GM19467 (cell line): ENCODE results near the gene RREB1.

Experiments used
- ATAC-seq: cut with Tn5 transposase; IDR thresholded peaks from one replicate; pipeline ENCODE4 v1.9.1; 2021; ENCODE audit warnings: mild to moderate bottlenecking, moderate library complexity; ENCODE audit not compliant: unreplicated experiment

RREB1 gene

DNA sequence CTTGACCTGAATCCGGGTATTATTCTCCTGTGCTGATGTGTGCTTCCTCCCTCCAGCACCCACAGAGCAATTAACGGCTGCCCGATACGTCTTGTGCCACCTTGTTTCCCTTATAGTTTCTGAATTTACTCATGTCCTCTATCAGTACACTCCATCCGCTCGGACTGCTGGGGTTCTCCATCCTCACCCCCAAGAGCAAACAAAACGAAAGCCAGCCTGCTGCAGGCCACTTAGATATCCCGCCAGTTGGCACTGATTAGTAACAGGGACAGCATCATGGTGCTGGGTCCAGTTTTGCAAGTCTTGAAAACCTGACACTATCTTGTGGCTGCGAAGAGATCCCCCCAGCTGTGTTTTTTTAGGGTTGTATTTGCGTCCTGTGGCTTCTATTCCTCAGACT is 133.4 kb downstream of the RREB1 start:
- no peak for ATAC-seq

DNA sequence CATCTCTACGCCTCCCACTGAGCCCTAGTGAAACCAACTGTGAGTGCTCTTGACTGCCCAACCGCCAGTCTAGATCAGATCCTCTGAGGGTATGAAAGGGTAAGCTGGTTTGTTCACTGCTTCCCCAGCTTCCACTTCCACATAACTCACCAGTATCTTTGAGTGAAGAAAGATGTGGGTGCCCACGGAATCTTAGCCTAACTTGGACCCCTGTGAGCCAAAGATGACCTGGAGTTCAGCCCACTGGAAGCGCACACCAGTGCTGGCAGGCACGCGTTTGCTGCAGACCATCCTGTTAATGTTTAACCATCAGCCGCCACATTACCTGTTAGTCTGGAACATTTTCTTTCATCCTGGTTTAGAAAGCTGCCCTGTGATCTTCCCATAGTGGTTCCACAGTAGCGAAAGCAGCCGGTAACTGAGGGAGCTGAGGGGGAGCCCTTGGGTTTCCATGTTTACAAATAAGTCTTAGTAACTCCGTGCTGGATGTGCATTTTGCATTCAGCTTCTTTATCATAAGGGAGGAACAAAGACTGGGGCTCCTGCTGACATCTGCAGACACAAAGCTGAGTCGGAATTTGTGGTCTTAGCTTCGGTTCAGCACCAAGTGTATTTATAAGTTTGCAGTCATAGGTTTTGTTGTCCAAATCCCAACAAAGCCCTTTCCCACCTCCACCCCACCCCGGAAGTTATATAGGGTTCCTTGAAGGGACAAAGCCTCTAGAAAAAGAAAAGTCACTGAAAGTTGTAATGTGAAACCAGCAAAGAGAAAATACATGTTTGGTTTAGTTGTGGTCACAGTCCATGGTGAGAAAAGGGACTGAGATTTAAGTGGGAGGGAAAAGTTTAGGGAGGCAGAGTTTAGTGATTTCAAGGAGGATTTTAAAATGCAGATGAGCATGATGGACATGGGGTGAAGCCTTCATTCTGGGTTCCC is 134.2 kb downstream of the RREB1 start:
- ATAC-seq = no peak

DNA sequence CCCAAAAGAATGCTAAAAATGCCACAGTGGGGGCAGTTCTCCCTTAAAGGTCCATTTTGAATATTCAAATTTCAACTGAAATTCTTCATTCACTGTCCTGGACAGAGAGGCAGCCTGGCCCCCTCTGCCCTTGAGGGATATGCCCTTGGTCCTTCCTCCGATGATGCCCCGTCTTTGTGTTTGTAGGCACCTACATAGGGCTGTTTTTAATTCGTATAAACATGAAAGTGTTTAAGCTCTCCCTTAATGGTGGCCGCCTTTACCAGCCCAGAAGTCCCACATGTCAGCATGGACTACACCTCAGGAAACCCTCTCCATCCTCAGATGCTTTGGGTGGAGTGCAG is 135.0 kb downstream of the RREB1 start:
- no peak for ATAC-seq

DNA sequence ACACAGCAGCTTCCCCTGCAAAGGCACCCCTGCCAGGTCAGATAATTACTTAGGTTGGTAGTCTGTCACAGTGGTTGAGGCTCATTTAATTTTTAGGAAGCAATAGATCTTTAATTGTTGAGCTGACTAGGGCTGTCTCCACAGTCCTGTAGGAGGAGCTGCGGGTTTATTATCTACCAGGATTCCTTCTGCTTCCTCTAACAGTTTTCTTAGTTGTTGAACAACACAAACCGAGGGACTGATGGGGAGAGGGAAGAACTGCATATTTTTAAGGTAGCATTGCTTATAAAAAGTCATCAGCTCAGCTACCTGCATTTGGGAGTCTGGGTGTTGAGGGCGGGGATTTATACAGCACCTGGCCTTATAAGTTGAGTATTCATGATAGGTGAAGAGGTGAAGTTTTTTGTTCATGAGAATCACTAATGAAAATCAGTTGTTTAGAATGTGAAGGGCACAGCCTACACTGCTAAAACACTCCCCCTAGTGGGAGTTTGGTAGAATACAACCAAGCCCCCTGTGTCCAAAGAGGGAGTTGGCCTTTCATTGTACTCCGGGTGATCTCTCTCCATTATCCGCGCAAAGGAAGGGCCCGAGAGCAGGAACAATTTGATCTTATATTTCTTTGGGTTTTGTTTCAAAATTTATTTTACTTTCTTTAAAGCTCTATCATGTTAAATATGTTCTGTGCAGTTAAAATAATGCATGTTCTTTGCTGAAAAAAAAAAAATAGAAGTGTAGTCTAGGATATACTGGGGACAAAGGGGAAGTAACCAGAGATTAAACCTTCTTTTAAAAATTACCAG is 135.6 kb downstream of the RREB1 start:
- no peak for ATAC-seq

DNA sequence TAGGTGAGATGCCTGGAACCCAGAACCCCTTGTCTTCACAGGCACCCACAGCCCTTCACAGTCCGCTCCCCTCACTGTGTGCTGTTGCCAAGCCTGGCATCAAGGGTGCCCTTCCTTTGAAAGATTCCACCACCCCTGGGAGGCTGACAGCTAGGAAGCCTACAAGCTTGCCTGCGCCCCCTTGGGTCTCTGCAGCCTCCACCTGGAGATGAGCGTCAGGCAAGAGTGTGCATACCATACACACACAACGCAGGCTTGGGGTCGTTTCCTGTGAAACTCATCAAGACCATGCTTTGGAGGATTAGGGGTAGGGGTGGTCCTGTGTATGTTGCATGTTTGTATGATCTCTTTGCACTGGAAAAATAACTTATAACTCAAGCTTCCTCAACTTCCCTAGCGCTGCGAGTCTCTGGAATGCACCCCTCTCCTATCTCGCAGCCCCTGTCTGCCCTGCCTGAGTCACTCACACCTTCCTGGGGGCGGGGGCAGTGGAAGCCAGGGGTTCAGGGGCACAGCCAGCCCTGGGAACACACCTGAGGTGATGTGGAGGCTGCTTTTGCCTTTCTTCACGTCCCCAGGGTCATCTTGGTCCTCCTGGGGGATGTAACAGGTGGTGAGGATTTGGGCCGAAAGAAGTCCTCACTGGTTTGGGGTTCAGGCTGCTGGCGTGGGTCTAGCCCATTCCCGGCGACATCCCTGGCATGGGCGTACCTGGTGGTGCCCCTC is 138.1 kb downstream of the RREB1 start:
- no peak for ATAC-seq

DNA sequence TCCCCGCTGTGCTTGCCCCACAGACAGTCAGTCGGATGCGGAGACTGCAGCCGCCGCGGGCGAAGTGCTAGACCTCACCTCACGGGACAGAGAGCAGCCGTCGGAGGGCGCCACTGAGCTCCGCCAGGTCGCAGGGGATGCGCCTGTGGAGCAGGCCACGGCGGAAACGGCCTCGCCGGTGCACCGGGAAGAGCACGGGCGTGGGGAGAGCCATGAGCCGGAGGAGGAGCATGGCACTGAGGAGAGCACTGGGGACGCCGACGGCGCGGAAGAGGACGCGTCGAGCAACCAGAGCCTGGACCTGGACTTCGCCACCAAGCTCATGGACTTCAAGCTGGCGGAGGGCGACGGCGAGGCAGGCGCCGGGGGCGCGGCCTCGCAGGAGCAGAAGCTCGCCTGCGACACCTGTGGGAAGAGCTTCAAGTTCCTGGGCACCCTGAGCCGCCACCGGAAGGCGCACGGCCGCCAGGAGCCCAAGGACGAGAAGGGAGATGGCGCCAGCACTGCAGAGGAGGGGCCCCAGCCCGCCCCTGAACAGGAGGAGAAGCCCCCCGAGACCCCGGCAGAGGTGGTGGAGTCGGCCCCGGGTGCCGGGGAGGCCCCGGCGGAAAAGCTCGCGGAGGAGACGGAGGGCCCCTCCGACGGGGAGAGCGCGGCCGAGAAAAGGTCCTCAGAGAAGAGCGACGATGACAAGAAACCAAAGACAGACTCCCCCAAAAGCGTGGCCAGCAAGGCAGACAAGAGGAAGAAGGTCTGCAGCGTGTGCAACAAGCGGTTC is 138.8 kb downstream of the RREB1 start:
- ATAC-seq = no peak

DNA sequence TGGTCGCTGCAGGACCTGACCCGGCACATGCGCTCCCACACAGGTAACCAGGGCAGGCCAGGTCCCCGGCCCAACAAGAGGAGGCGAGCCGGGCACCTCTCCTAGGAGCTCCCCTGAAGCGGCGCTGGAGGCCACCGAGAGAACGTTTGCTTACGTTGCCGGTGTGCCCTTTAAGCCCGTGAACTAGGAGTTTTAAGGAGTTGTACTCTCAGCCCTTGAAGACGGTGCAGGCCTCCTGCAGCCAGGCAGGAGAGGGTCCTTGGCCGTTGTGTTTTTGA is 139.4 kb downstream of the RREB1 start:
- no peak for ATAC-seq

DNA sequence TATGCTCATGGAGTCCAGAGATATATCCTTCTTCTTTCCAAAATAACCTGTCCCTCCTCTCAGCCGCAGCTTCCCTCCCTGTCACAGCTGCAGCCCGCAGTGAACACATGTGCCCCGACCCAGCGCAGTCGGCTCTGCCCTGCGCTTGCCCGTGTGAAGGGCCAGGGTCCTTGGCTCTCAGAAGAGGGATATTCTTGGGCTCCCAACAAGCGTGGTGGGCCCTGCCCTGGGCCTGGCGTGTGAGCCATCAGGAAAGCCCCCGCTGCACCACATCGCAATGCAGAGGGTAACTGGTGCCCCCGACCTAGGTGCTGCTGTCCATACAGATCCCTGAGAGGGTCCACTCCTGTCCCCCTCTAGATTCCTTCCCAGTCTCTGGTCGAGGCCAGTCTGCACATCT is 140.1 kb downstream of the RREB1 start:
- ATAC-seq = no peak

DNA sequence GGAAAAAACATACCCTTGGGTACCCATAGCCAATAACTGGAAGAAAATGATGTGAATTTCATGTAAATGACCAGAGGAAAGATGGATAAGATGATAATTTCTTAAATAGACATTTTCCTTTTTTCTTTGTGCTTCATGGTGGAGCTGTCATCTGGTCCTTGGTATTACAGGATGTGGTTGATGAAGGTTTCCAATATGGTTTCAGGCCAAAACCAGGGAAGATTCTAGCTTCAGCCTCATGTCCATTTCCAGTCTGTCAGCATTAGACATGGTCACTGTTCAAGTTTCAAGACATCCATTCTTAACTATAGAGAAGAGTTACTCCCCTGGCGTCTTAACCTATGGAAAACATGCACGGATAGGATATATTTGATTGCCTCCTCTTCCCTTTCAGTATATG is 141.6 kb downstream of the RREB1 start:
- ATAC-seq = no peak

DNA sequence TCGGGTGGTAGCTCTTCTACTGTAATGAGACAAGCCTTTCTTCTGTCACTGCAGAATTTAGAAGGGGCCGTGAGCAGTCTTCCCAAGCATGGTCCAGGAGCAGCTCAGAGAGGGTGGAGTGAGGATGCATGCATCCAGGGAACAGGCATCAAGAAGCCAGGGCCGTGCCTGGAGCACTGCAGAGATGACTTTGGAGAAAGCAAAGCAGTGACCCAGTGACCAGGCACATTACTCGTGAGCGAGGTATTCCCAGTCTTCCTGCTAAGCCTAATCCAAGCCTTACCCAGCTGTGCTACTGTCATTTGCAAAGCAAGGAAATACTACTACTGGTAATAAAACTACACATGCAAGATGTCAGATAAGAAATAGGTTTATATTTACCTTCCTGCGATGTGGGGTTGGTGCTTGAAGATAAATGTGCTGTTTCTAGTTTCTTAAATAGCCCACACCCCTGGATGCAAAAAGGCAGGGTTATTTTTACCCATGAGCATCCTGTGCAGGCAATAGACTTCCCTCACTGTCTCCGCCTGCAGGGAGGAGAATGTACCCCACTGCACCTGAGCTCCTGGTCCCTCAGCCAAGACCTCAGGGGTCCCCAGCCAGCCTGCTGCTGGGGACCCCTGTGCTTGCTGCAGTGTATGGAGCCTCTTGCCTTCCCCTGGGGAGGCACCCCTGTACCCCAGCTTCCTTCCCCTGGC is 142.3 kb downstream of the RREB1 start:
- no peak for ATAC-seq

DNA sequence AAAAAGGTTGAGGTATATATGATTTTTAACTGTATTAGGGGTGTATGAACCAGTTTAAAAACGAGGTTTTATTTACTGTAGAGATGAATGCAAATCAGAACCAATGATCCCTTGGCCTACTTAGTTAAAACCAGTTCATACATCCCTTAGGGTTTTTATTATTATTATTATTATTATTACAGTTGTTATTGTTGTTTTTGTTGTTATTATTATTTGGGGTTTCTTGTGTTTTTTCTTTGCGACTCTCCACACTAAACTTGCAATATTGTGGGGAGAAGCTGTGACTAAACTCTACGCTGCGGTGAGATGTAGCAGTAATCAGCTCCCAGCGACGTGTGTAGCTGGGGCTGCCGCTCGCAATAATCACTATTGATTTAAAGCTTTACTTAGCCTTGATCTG is 143.1 kb downstream of the RREB1 start:
- no peak for ATAC-seq

DNA sequence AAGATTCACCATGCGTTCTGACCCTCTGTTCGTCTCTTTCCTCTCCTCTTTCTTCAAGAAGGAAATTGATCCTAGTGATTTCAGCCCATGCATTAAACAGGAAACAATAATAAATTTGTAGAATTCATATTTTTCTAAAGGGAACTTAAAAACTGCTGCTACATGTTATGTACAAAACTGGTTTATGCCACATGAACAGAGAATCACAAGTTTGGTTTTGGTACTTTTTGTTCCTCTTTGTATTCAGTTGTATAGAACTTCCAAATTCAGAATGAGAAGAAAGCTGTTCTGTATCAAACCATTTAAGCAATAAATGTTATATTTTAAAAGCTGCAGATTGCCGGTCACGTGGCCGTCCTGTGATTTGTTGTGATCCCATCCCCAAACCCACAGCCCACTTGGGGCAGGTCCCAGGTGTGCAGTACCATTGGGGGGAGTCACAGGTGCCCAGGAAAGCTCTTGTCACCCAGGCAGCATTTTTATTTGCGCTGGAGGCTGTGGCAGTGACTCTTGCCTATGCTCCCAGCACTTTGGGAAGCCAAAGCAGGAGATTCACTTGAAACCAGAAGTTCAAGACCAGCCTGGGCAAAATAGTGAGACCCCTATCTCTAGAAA is 144.0 kb downstream of the RREB1 start:
- no peak for ATAC-seq

DNA sequence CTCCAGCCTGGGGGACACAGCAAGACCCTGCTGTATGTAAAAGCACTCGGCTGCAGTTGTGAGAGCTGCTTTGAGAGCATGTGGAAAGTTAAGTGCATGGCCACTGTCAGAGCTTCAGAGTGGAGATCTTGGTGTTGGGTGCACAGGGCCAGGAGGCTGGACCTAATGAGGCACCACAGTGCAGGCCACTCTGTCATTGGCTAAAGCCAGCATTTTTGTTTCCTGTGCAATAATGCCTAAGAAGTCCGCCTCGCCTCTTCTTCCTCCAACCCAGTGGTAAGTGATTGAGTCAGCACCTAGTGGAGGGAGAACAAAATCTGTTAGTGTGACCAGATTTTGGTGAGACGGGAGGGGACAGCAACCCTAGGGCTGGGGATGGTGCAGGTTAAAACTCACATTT is 144.6 kb downstream of the RREB1 start:
- no peak for ATAC-seq

DNA sequence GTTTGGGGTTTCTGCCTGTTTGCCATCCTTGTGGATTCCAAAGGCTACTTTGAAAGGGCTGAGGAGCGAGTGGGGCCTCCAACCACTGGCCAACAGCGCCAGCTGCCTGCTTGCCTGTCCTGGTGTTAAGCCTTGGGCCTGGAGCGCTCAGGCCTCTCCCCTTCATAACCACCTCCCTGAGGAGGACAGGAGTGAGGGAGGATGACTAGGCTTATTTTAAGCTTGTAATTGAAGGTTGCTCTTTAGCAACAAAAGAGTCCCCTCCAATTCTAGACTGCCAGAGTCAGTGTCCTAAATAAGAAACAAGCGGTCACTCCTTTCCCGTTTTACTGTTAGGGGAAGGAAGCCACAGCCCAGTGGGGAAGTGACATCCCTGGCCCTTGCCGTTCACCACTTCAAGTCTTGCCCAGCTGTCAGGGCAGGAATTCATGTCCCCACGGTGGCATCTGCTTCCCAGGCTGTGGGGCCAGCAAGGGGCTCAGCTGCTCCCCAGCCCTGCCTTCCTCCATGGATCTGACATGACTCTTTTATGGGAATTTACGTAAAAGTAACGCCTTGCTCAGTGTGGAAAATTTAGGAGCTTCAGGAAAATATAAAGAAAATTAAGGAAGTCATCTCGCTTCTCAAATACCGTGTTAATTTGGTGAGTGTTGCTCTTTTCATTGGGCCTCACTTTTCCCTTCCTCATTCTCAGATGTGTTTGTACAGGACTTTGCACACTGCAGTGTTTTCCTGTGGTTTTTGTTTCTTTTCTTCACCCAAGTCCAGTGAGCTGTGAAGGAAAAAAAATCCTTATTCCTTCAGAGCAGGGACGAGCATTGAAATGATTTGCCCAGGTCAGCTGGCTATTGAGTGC is 147.4 kb downstream of the RREB1 start:
- ATAC-seq = no peak

DNA sequence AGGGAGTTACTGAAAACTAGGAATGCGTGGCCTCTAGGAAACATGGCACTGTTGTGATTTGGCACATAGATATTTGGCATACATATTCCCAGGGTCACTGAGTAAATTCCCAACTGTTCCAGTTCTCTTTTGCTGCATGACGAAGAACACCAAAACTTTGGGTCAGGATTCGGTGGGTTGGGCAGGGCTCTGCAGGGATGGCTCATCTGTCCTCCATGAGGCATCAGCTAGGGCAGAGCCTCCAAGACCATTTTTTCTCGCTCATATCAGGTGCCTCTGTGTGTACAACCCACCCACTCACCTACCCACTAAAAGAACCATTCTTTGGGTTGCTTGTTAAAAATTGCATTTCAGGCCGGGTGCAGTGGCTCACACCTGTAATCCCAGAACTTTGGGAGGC is 148.2 kb downstream of the RREB1 start:
- ATAC-seq = no peak

DNA sequence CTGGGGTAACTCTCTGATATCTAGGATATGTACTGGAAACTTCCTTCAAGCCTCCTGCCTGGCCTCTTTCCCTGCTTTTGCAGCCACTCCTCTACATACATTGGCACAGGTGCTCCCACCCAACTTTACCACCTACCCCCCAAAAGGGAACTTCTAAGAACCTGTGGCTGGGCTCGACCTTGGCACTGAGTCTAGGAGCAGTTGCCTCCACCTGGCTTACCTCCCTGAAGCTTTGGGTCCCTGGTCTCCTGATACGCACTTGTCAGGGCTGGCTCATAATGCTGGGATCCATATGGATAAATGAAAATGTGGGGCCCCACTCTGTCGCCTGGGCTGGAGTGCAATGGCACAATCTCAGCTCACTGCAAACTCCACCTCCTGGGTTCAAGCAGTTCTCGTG is 149.0 kb downstream of the RREB1 start:
- ATAC-seq = no peak

DNA sequence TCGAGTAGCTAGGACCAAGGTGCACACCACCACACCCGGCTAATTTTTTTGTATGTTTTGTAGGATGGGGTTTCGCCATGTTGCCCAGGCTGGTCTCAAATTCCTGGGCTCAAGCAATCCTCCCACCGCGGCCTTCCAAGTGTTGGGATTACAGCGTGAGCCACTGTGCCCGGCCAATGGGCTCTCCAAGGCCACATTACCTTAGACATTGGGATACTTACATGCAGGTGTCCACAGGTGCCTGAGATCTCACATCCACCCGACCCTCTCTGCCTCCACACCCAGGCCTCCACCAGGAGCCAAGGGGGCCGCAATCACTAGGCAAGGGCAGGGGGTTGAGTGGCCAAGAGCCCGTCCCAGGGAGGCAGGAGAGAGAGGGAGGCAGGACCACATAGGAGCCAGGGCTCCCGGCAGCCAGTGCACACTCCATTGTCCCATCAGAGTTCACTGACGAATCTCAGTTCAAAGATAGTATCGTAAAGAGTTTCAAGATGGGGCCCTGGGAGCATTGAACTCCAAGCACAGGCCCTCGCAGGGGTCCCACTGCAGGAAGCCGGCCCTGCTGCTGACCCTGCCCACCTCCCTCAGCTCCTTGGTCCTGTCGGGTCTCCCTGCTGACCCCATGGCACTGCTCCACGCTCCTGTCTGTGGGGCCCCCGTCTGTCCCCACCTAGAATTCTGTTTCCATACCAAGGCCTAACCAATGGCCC is 149.9 kb downstream of the RREB1 start:
- ATAC-seq = no peak

DNA sequence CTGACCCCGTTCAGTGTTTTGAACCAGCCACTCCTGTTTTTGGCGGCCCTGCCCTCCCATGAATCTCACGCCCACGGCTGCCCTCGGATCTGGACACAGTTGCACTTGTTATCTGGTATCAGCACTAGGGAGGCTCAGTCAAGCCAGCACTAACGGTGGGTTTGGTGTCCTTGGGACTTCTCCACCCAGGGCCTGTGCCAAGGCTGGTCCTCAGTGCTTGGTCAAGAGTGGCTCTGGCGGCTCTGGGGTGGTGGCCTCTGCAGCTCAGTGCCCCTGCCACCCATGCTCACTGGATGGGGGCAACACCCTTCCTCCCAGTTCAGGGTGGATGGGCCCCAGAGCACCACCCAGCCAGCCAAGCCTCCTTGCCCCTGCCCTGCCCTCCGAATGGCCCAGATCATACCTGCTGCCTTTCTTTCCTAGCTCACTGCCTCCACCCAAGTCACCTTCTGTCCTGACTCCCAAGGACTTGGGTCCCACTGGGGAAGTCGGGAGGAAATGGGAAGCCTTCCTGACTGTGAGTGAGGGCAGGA is 150.5 kb downstream of the RREB1 start:
- ATAC-seq = no peak
